HepG2 (cell line): ENCODE results near the gene CACNA1C. TPM values are rescaled to one million over a fixed set of nuclear protein-coding genes. Genes with fewer than 3 reads are reported as not detected.

Source experiments
- ATAC-seq: fragments of 200-7000 bp; cut with Tn5 transposase; 3 replicates; pipeline ENCODE4 v1.9.1; 2020; ENCODE audit warnings: mild to moderate bottlenecking, moderate library complexity
- BruUV-seq: library from RNA; stranded (reverse); fragments of 400-500 nt; replicated peaks from 2 replicates; lab custom pipeline; 2021; lab: Mats Ljungman, UMichigan
- CTCF ChIA-PET: fragments of 300-600 bp; formaldehyde crosslinking; extraction: SDS; loops from one replicate; lab custom pipeline; 2021; ENCODE audit warnings: low total read pairs, inconsistent platforms, low intra/inter-chr PET ratio; lab: Yijun Ruan, JAX
- POLR2A ChIA-PET: fragments of 350-600 bp; sonication (Branson Sonifier 250); formaldehyde crosslinking; loops from one replicate; lab custom pipeline; 2020; ENCODE audit warnings: antibody characterized with exemption, inconsistent platforms; lab: Yijun Ruan, JAX
- DNase-seq: peaks from one replicate; pipeline ENCODE4 v3.0.0-alpha.2; 2015; ENCODE audit warnings: low spot score
- FAIRE-seq: peaks from 3 replicates; lab custom pipeline; 2011; peaks lifted over from hg19 to GRCh38; lab: Jason Lieb, UNC
- H2AFZ ChIP-seq: one replicate; pipeline ENCODE4 v1.6.1; 2011; ENCODE audit warnings: low read length, inconsistent platforms
- H3K27ac ChIP-seq: fragments of 300-600 bp; 3 replicates; pipeline ENCODE4 v1.8.0; 2011; ENCODE audit warnings: mixed run types, mild to moderate bottlenecking, mixed read lengths, low read length, inconsistent platforms; ENCODE audit not compliant: insufficient read depth; ENCODE audit errors: extremely low read length
- H3K27me3 ChIP-seq, 2 experiments: fragments of 200-600 bp in 1 of 2; 2 replicates in 1 of 2; 3 replicates in 1 of 2; pipeline versions ENCODE4 v1.6.0 to v1.8.0; 2011; ENCODE audit warnings: low read length in 2 of 2, mild to moderate bottlenecking in 2 of 2, moderate library complexity in 2 of 2, inconsistent platforms in 1 of 2; ENCODE audit not compliant: insufficient read depth in 2 of 2, control insufficient read depth in 1 of 2
- H3K36me3 ChIP-seq, 2 experiments: fragments of 200-600 bp in 1 of 2; replicated peaks in 1 of 2; 2 replicates in 1 of 2; 3 replicates in 1 of 2; pipeline versions ENCODE4 v1.5.1 to v1.8.0; 2011; ENCODE audit warnings: low read length in 2 of 2, inconsistent platforms in 1 of 2; ENCODE audit not compliant: insufficient read depth in 2 of 2, control insufficient read depth in 1 of 2
- H3K4me1 ChIP-seq: 2 replicates; pipeline ENCODE4 v1.5.1; 2012; ENCODE audit warnings: low read length, inconsistent platforms; ENCODE audit not compliant: insufficient read depth
- H3K4me2 ChIP-seq: 2 replicates; pipeline ENCODE4 v1.6.0; 2011; ENCODE audit warnings: low read depth, low read length, inconsistent platforms
- H3K4me3 ChIP-seq, 3 experiments: fragments of 200-600 bp in 1 of 3; sonication (generic), shearing (Covaris generic) in 1 of 3; replicated peaks in 1 of 3; 2 replicates each; pipeline ENCODE4 v1.5.1; 2011 to 2016; ENCODE audit warnings: low read length in 3 of 3, inconsistent platforms in 2 of 3, low read depth in 2 of 3, mild to moderate bottlenecking in 2 of 3, control low read depth in 1 of 3, mixed read lengths in 1 of 3; ENCODE audit not compliant: insufficient read depth in 1 of 3
- H3K79me2 ChIP-seq: one replicate; pipeline ENCODE4 v1.6.1; 2011; ENCODE audit warnings: low read length, inconsistent platforms; ENCODE audit not compliant: insufficient read depth
- H3K9ac ChIP-seq: 2 replicates; pipeline ENCODE4 v1.6.0; 2011; ENCODE audit warnings: mild to moderate bottlenecking, low read depth, low read length, inconsistent platforms; ENCODE audit not compliant: insufficient read depth
- H3K9me3 ChIP-seq: 2 replicates; pipeline ENCODE4 v1.5.1; 2012; ENCODE audit warnings: mild to moderate bottlenecking, low read length
- H4K20me1 ChIP-seq: 2 replicates; pipeline ENCODE4 v1.6.0; 2011; ENCODE audit warnings: inconsistent platforms, mild to moderate bottlenecking, low read length, moderate library complexity; ENCODE audit not compliant: insufficient read depth
- CEBPB ChIP-seq: IDR thresholded peaks from 2 replicates; pipeline ENCODE4 v1.6.1; 2011; ENCODE audit warnings: low read depth, low read length, improper control_type of control experiment, borderline replicate concordance
- CHD2 ChIP-seq: IDR thresholded peaks from 2 replicates; pipeline ENCODE4 v1.6.1; 2011; ENCODE audit warnings: low read depth, low read length, improper control_type of control experiment
- EED ChIP-seq: sonication (generic); formaldehyde crosslinking; IDR thresholded peaks from 2 replicates; pipeline ENCODE4 v1.5.0; 2020; ENCODE audit warnings: mild to moderate bottlenecking, missing genetic modification reagents
- ETV6 ChIP-seq: sonication (generic); formaldehyde crosslinking; conservative IDR thresholded peaks from 2 replicates; pipeline ENCODE4 v1.4.0; 2020; ENCODE audit warnings: missing genetic modification reagents
- JUN ChIP-seq: sonication (generic); formaldehyde crosslinking; IDR thresholded peaks from 2 replicates; pipeline ENCODE4 v1.4.0; 2020; ENCODE audit warnings: mild to moderate bottlenecking, missing genetic modification reagents
- KDM2A ChIP-seq: sonication (generic); formaldehyde crosslinking; IDR thresholded peaks from 2 replicates; pipeline ENCODE4 v1.4.0; 2020; ENCODE audit warnings: low read depth, missing genetic modification reagents, borderline replicate concordance
- KDM3A ChIP-seq: IDR thresholded peaks from 2 replicates; pipeline ENCODE4 v1.6.1; 2018; ENCODE audit warnings: low read depth, missing compliant biosample characterization
- KDM5B ChIP-seq: sonication (generic); formaldehyde crosslinking; IDR thresholded peaks from 2 replicates; pipeline ENCODE4 v1.4.0; 2020; ENCODE audit warnings: missing genetic modification reagents, mild to moderate bottlenecking, borderline replicate concordance
- NFATC3 ChIP-seq: sonication (generic); formaldehyde crosslinking; IDR thresholded peaks from 2 replicates; pipeline ENCODE4 v1.5.1; 2020; ENCODE audit warnings: mild to moderate bottlenecking, missing genetic modification reagents
- PCBP2 ChIP-seq: fragments of 200-400 bp; formaldehyde crosslinking; optimal IDR thresholded peaks from 2 replicates; pipeline ENCODE3; 2018; ENCODE audit warnings: low read length, low read depth; ENCODE audit not compliant: poor library complexity, severe bottlenecking
- SATB2 ChIP-seq: sonication (generic); formaldehyde crosslinking; IDR thresholded peaks from 2 replicates; pipeline ENCODE4 v1.5.0; 2020; ENCODE audit warnings: missing genetic modification reagents
- SNRNP70 ChIP-seq: fragments of 200-400 bp; formaldehyde crosslinking; IDR thresholded peaks from 2 replicates; pipeline ENCODE4 v1.6.1; 2017; ENCODE audit warnings: mild to moderate bottlenecking, low read depth, low read length, moderate library complexity
- ZNF263 ChIP-seq: sonication (generic); formaldehyde crosslinking; IDR thresholded peaks from 2 replicates; pipeline ENCODE4 v1.4.0; 2020; ENCODE audit warnings: missing genetic modification reagents
- ZNF446 ChIP-seq: sonication (generic); formaldehyde crosslinking; IDR thresholded peaks from 2 replicates; pipeline ENCODE4 v1.5.0; 2020; ENCODE audit warnings: mild to moderate bottlenecking, missing genetic modification reagents
- ZNF747 ChIP-seq: sonication (generic); formaldehyde crosslinking; IDR thresholded peaks from 2 replicates; pipeline ENCODE4 v1.8.1; 2023; ENCODE audit warnings: missing genetic modification reagents, mild to moderate bottlenecking, borderline replicate concordance
- WGBS: methylation state at CpG from one replicate; pipeline ENCODE4 v1.1.6; 2017; ENCODE audit warnings: low lambda C conversion rate; 5-methylcytosine and 5-hydroxymethylcytosine counted together
- in situ Hi-C: cut with HindIII; loops from 2 replicates; pipeline ENCODE4 v1.10.0; 2017; ENCODE audit warnings: low pct_unique_long_range_greater_than_20kb; ENCODE audit not compliant: extremely low pct_ligation_motif_present
- intact Hi-C: fragments of 100-400 bp; cut with micrococcal nuclease; formaldehyde crosslinking; loops from one replicate; pipeline ENCODE4 v1.10.0; 2022; ENCODE audit not compliant: unreplicated experiment
- polyA plus RNA-seq, 8 experiments: library from polyadenylated mRNA; depleted of rRNA in 3 of 8; stranded (reverse) in 7 of 8; unstranded in 1 of 8; fragments of >200 nt; fragmentation: Illumina TruSeq in 4 of 8; extraction: Trizol in 4 of 8; gene quantifications; 2 replicates each; pipeline versions ENCODE4 v1.2.1 to v1.2.3, GENCODE V29; 2011 to 2016; ENCODE audit warnings: low read depth in 4 of 8, missing spikeins in 1 of 8, mixed read lengths in 1 of 8; ENCODE audit not compliant: insufficient read depth in 1 of 8
- total RNA-seq, 5 experiments: library from RNA; depleted of rRNA; stranded (reverse); fragments of >200 nt; fragmentation: Illumina TruSeq; extraction: Trizol; gene quantifications; 2 replicates each; pipeline ENCODE4 v1.2.3, GENCODE V29; 2016; ENCODE audit warnings: low read depth in 1 of 5
- TF ChIP-seq, protein P1 (sequence below): sonication (generic); formaldehyde crosslinking; IDR thresholded peaks from 2 replicates; pipeline ENCODE4 v1.4.0; 2020; ENCODE audit warnings: mild to moderate bottlenecking, missing genetic modification reagents
- TF ChIP-seq, protein P2 (sequence below): sonication (generic); formaldehyde crosslinking; IDR thresholded peaks from 2 replicates; pipeline ENCODE4 v1.4.0; 2020; ENCODE audit warnings: low read depth, mild to moderate bottlenecking, missing genetic modification reagents
- TF ChIP-seq, protein P3 (sequence below): sonication (generic); formaldehyde crosslinking; IDR thresholded peaks from 2 replicates; pipeline ENCODE4 v1.5.0; 2020; ENCODE audit warnings: missing genetic modification reagents
- TF ChIP-seq, protein P4 (sequence below): sonication (generic); formaldehyde crosslinking; conservative IDR thresholded peaks from 2 replicates; pipeline ENCODE4 v1.4.0; 2020; ENCODE audit warnings: missing genetic modification reagents

Gene CACNA1C
- total and polyA plus RNA-seq, 2 of the 13 experiments (the other 11 are each of a cell fraction or from before 2014, with no cell fraction given): not detected

DNA sequence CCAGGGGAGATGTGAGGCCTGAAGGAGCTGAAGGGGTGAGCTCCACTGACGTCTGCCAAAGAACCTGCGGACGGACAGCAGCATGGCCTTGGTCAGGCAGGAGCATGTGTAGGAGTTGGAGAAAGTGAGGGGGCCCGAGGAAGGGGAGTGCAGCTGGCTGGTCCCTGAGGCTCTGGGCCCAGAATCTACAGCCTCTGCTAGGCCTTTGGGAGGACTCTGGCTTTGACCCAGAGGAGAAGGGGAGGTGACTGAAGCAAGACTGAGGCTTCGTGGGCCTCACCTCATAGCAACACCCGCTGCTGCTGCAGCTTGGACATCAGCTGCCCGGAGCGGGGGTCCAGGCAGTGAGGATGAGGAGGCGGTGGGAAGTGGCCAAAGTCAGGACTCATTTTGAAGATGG lies 525.4 kb downstream of the CACNA1C start:
- in situ Hi-C loops (no loop called here), intact Hi-C loops (no loop called here)
- Histone ChIP-seq H4K20me1 (no peaks in the 10 kb centered on the region), H3K27ac (no peak overlapping the region), H3K9me3 (no peaks in the 10 kb centered on the region), H3K9ac (no peak overlapping the region), H3K4me1 (no peaks in the 10 kb centered on the region), H3K79me2 (no peaks in the 10 kb centered on the region), H3K4me2 (no peak overlapping the region), H3K4me3 (no peak overlapping the region), H2AFZ (no peak overlapping the region), H3K27me3 (peaks cover 3 to 40% of the 10 kb centered on the region in 2 experiments; a peak in 3 of 5 replicates), H3K36me3 (no peaks in the 10 kb centered on the region)
- POLR2A ChIA-PET: no interaction called here
- CTCF ChIA-PET: no interaction called here
- 2% methylated on average over 9 of the region's 9 CpGs for WGBS
- no peak for ATAC-seq
- no peak for DNase-seq
- no peak for FAIRE-seq
- no TSS peak for BruUV-seq
- TF ChIP-seq NFATC3: no peak
- TF ChIP-seq KDM2A: no peak
- no peak for TF ChIP-seq ZNF747 (CRISPR knock-in tag)
- TF ChIP-seq, protein P1, sequence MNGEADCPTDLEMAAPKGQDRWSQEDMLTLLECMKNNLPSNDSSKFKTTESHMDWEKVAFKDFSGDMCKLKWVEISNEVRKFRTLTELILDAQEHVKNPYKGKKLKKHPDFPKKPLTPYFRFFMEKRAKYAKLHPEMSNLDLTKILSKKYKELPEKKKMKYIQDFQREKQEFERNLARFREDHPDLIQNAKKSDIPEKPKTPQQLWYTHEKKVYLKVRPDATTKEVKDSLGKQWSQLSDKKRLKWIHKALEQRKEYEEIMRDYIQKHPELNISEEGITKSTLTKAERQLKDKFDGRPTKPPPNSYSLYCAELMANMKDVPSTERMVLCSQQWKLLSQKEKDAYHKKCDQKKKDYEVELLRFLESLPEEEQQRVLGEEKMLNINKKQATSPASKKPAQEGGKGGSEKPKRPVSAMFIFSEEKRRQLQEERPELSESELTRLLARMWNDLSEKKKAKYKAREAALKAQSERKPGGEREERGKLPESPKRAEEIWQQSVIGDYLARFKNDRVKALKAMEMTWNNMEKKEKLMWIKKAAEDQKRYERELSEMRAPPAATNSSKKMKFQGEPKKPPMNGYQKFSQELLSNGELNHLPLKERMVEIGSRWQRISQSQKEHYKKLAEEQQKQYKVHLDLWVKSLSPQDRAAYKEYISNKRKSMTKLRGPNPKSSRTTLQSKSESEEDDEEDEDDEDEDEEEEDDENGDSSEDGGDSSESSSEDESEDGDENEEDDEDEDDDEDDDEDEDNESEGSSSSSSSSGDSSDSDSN (CRISPR knock-in tag): no peak
- TF ChIP-seq KDM3A (CRISPR knock-in tag): no peak
- TF ChIP-seq EED (CRISPR knock-in tag): no peak
- no peak for TF ChIP-seq ETV6 (CRISPR knock-in tag)
- TF ChIP-seq SNRNP70: no peak
- TF ChIP-seq PCBP2: no peak
- TF ChIP-seq, protein P2, sequence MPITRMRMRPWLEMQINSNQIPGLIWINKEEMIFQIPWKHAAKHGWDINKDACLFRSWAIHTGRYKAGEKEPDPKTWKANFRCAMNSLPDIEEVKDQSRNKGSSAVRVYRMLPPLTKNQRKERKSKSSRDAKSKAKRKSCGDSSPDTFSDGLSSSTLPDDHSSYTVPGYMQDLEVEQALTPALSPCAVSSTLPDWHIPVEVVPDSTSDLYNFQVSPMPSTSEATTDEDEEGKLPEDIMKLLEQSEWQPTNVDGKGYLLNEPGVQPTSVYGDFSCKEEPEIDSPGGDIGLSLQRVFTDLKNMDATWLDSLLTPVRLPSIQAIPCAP: no peak
- TF ChIP-seq, protein P3, sequence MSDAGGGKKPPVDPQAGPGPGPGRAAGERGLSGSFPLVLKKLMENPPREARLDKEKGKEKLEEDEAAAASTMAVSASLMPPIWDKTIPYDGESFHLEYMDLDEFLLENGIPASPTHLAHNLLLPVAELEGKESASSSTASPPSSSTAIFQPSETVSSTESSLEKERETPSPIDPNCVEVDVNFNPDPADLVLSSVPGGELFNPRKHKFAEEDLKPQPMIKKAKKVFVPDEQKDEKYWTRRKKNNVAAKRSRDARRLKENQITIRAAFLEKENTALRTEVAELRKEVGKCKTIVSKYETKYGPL (CRISPR knock-in tag): no peak
- TF ChIP-seq KDM5B (CRISPR knock-in tag): no peak
- no peak for TF ChIP-seq CEBPB
- no peak for TF ChIP-seq ZNF446
- TF ChIP-seq, protein P4, sequence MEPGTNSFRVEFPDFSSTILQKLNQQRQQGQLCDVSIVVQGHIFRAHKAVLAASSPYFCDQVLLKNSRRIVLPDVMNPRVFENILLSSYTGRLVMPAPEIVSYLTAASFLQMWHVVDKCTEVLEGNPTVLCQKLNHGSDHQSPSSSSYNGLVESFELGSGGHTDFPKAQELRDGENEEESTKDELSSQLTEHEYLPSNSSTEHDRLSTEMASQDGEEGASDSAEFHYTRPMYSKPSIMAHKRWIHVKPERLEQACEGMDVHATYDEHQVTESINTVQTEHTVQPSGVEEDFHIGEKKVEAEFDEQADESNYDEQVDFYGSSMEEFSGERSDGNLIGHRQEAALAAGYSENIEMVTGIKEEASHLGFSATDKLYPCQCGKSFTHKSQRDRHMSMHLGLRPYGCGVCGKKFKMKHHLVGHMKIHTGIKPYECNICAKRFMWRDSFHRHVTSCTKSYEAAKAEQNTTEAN (CRISPR knock-in tag): no peak
- TF ChIP-seq CHD2: no peak
- no peak for TF ChIP-seq SATB2 (CRISPR knock-in tag)
- TF ChIP-seq JUN (CRISPR knock-in tag): no peak
- TF ChIP-seq ZNF263 (CRISPR knock-in tag): no peak
